HL-60 (cell line): ENCODE results near the gene CHCHD6.

Experiments
- GABPA ChIP-seq: IDR thresholded peaks from 2 replicates; pipeline ENCODE4 v1.6.1; 2012; ENCODE audit warnings: low read depth
- POLR2AphosphoS5 ChIP-seq: IDR thresholded peaks from 2 replicates; pipeline ENCODE4 v1.6.1; 2012; ENCODE audit warnings: low read depth
- SPI1 ChIP-seq: IDR thresholded peaks from 2 replicates; pipeline ENCODE4 v1.6.1; 2012; ENCODE audit warnings: low read depth, mild to moderate bottlenecking, borderline replicate concordance
- TF ChIP-seq, protein P1 (sequence below): IDR thresholded peaks from one replicate; pipeline ENCODE4 v1.5.1; 2011; ENCODE audit warnings: low read length, control low read depth, inconsistent platforms; ENCODE audit not compliant: insufficient read depth
- TF ChIP-seq, protein P2 (sequence below): IDR thresholded peaks from 2 replicates; pipeline ENCODE4 v1.6.1; 2012; ENCODE audit warnings: low read depth; ENCODE audit not compliant: insufficient replicate concordance

DNA sequence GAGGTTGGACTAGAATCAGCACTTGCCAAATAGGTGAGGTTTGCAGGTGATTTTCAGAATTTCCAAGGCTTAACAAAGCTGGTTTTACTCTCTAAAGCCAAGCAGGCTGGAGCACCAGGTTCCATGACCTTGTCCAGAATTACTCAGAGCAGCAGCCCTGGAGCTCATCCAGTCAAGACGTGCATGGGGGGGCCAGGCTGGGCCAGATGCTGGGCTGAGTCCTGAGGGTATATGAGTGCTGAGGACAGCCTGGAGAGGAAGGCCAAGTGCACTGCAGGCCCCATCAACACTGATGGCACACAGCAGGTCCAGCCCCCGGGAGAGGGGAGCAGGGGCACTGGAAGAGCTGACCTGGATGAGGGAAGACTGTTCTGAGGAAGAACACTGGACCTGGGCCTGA lies 46.1 kb upstream of the CHCHD6 start:
- TF ChIP-seq, protein P1, sequence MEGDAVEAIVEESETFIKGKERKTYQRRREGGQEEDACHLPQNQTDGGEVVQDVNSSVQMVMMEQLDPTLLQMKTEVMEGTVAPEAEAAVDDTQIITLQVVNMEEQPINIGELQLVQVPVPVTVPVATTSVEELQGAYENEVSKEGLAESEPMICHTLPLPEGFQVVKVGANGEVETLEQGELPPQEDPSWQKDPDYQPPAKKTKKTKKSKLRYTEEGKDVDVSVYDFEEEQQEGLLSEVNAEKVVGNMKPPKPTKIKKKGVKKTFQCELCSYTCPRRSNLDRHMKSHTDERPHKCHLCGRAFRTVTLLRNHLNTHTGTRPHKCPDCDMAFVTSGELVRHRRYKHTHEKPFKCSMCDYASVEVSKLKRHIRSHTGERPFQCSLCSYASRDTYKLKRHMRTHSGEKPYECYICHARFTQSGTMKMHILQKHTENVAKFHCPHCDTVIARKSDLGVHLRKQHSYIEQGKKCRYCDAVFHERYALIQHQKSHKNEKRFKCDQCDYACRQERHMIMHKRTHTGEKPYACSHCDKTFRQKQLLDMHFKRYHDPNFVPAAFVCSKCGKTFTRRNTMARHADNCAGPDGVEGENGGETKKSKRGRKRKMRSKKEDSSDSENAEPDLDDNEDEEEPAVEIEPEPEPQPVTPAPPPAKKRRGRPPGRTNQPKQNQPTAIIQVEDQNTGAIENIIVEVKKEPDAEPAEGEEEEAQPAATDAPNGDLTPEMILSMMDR, result no peak
- TF ChIP-seq POLR2AphosphoS5 (no peak), GABPA (no peak), SPI1 (no peak)
- TF ChIP-seq, protein P2, sequence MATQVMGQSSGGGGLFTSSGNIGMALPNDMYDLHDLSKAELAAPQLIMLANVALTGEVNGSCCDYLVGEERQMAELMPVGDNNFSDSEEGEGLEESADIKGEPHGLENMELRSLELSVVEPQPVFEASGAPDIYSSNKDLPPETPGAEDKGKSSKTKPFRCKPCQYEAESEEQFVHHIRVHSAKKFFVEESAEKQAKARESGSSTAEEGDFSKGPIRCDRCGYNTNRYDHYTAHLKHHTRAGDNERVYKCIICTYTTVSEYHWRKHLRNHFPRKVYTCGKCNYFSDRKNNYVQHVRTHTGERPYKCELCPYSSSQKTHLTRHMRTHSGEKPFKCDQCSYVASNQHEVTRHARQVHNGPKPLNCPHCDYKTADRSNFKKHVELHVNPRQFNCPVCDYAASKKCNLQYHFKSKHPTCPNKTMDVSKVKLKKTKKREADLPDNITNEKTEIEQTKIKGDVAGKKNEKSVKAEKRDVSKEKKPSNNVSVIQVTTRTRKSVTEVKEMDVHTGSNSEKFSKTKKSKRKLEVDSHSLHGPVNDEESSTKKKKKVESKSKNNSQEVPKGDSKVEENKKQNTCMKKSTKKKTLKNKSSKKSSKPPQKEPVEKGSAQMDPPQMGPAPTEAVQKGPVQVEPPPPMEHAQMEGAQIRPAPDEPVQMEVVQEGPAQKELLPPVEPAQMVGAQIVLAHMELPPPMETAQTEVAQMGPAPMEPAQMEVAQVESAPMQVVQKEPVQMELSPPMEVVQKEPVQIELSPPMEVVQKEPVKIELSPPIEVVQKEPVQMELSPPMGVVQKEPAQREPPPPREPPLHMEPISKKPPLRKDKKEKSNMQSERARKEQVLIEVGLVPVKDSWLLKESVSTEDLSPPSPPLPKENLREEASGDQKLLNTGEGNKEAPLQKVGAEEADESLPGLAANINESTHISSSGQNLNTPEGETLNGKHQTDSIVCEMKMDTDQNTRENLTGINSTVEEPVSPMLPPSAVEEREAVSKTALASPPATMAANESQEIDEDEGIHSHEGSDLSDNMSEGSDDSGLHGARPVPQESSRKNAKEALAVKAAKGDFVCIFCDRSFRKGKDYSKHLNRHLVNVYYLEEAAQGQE, result no peak
